ENCODE measurements around the gene NOP16.

DNA sequence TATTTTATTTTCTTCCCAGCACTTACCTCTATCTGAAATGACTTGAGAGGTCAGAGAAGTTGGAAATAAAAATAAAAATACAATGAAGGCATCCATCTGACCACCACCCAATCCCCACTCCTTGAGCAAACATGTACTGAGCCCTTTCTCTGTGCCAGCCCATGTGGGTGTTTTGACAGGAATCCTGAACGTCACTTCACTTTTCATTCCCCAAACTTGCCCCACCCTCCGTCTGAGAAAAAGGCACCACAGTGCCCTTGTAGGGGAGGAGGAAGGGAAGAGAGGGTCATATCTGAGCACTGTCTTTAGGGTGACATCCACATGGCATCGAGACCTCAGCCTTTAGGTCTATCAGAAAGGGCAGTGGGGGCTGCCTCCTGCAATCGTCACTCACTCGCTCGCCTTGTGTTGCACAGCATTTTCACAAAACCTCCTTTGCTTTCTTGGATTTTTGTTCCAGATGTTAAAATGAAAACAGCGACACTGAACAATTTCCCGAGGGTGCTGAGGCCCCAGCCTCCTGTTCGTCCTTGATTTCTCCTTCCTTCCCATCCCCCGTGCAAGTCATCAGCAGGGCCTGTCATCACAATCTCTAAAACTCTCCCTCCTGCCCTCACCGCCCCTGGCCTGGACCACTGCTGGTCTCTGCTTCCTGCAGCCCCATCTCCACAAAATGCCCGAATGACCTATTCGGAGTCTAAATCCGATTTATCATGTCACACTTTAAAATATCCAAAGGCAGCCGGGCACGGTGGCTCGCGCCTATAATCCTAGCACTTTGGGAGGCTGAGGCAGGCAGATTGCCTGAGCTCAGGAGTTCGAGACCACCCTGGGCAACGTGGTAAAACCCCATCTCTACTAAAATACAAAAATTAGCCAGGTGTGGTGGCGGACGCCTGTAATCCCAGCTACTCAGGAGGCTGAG lies 13.1 kb upstream of the NOP16 start:
- no peak for TF ChIP-seq POLR2AphosphoS5 (IDR thresholded peaks at IDR 0.05)
- TF ChIP-seq, protein P1, sequence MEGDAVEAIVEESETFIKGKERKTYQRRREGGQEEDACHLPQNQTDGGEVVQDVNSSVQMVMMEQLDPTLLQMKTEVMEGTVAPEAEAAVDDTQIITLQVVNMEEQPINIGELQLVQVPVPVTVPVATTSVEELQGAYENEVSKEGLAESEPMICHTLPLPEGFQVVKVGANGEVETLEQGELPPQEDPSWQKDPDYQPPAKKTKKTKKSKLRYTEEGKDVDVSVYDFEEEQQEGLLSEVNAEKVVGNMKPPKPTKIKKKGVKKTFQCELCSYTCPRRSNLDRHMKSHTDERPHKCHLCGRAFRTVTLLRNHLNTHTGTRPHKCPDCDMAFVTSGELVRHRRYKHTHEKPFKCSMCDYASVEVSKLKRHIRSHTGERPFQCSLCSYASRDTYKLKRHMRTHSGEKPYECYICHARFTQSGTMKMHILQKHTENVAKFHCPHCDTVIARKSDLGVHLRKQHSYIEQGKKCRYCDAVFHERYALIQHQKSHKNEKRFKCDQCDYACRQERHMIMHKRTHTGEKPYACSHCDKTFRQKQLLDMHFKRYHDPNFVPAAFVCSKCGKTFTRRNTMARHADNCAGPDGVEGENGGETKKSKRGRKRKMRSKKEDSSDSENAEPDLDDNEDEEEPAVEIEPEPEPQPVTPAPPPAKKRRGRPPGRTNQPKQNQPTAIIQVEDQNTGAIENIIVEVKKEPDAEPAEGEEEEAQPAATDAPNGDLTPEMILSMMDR (IDR thresholded peaks at IDR 0.05), result no peak
- no peak for TF ChIP-seq POLR2A (IDR thresholded peaks at IDR 0.05)
